K562 (cell line): ENCODE data around the gene F12. TPM values are rescaled to one million over a fixed set of nuclear protein-coding genes. Genes with fewer than 3 reads are reported as not detected.

ENCODE experiments used
- ARID3A ChIP-seq: IDR thresholded peaks from 2 replicates; pipeline ENCODE4 v1.6.1; 2012; ENCODE audit warnings: low read depth, low read length, improper control_type of control experiment, borderline replicate concordance
- NKRF ChIP-seq: fragments of 450-650 bp; IDR thresholded peaks from 2 replicates; pipeline ENCODE4 v1.6.1; 2016; ENCODE audit warnings: borderline replicate concordance
- RAD51 ChIP-seq: fragments of 450-650 bp; IDR thresholded peaks from 2 replicates; pipeline ENCODE4 v1.7.1; 2016; ENCODE audit warnings: low read depth, mild to moderate bottlenecking, borderline replicate concordance
- SLC30A9 ChIP-seq: fragments of 250-450 bp; sonication (Bioruptor Pico); IDR thresholded peaks from 2 replicates; pipeline ENCODE4 v1.8.0; 2022; ENCODE audit warnings: mild to moderate bottlenecking, moderate library complexity
- TARDBP ChIP-seq: fragments of 450-650 bp; IDR thresholded peaks from 2 replicates; pipeline ENCODE4 v1.6.1; 2016
- polyA plus RNA-seq, 8 experiments: library from polyadenylated mRNA; depleted of rRNA in 4 of 8; stranded (reverse) in 5 of 8; unstranded in 3 of 8; fragments of >200 nt; fragmentation: Nextera tagmentation in 2 of 8; fragmentation: Illumina TruSeq in 1 of 8; extraction: Ambion mirVana in 2 of 8; extraction: Trizol in 1 of 8; gene quantifications; 2 replicates each; pipeline versions ENCODE4 v1.2.1 to v1.2.3, GENCODE V29; 2011 to 2014; ENCODE audit warnings: inconsistent platforms in 1 of 8, missing spikeins in 1 of 8
- total RNA-seq, 7 experiments: library from RNA; depleted of rRNA in 6 of 7; stranded (reverse); fragments of >200 nt in 6 of 7; fragmentation: Illumina TruSeq in 2 of 7; extraction: Trizol in 2 of 7; gene quantifications; 2 replicates each; pipeline versions ENCODE4 v1.2.1 to v1.2.3, GENCODE V29; 2011 to 2021; ENCODE audit warnings: low replicate concordance in 1 of 7
- TF ChIP-seq, protein P1 (sequence below): sonication (generic); formaldehyde crosslinking; IDR thresholded peaks from 2 replicates; pipeline ENCODE4 v1.8.0; 2022; ENCODE audit warnings: mild to moderate bottlenecking, missing genetic modification reagents
- TF ChIP-seq, protein P2 (sequence below): fragments of 450-650 bp; IDR thresholded peaks from 2 replicates; pipeline ENCODE4 v1.7.0; 2016; ENCODE audit warnings: borderline replicate concordance
- TF ChIP-seq, protein P3 (sequence below): fragments of 150-350 bp; IDR thresholded peaks from 2 replicates; pipeline ENCODE4 v1.6.1; 2014; ENCODE audit warnings: low read depth, mild to moderate bottlenecking, low read length, borderline replicate concordance

Gene F12
- total and polyA plus RNA-seq, 9 of the 15 experiments (the other 6 are each of a cell fraction or from before 2014, with no cell fraction given), result 0.59 to 18.3 (median 3.6) TPM

GRCh38 chr5:177377851-177378776 lies 31.2 kb downstream of the F12 start (continued):
- TF ChIP-seq, protein P1, sequence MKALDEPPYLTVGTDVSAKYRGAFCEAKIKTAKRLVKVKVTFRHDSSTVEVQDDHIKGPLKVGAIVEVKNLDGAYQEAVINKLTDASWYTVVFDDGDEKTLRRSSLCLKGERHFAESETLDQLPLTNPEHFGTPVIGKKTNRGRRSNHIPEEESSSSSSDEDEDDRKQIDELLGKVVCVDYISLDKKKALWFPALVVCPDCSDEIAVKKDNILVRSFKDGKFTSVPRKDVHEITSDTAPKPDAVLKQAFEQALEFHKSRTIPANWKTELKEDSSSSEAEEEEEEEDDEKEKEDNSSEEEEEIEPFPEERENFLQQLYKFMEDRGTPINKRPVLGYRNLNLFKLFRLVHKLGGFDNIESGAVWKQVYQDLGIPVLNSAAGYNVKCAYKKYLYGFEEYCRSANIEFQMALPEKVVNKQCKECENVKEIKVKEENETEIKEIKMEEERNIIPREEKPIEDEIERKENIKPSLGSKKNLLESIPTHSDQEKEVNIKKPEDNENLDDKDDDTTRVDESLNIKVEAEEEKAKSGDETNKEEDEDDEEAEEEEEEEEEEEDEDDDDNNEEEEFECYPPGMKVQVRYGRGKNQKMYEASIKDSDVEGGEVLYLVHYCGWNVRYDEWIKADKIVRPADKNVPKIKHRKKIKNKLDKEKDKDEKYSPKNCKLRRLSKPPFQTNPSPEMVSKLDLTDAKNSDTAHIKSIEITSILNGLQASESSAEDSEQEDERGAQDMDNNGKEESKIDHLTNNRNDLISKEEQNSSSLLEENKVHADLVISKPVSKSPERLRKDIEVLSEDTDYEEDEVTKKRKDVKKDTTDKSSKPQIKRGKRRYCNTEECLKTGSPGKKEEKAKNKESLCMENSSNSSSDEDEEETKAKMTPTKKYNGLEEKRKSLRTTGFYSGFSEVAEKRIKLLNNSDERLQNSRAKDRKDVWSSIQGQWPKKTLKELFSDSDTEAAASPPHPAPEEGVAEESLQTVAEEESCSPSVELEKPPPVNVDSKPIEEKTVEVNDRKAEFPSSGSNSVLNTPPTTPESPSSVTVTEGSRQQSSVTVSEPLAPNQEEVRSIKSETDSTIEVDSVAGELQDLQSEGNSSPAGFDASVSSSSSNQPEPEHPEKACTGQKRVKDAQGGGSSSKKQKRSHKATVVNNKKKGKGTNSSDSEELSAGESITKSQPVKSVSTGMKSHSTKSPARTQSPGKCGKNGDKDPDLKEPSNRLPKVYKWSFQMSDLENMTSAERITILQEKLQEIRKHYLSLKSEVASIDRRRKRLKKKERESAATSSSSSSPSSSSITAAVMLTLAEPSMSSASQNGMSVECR (CRISPR knock-in tag), result no peak
- TF ChIP-seq ARID3A, result no peak
- TF ChIP-seq, protein P2, sequence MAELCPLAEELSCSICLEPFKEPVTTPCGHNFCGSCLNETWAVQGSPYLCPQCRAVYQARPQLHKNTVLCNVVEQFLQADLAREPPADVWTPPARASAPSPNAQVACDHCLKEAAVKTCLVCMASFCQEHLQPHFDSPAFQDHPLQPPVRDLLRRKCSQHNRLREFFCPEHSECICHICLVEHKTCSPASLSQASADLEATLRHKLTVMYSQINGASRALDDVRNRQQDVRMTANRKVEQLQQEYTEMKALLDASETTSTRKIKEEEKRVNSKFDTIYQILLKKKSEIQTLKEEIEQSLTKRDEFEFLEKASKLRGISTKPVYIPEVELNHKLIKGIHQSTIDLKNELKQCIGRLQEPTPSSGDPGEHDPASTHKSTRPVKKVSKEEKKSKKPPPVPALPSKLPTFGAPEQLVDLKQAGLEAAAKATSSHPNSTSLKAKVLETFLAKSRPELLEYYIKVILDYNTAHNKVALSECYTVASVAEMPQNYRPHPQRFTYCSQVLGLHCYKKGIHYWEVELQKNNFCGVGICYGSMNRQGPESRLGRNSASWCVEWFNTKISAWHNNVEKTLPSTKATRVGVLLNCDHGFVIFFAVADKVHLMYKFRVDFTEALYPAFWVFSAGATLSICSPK, result no peak
- TF ChIP-seq, protein P3, sequence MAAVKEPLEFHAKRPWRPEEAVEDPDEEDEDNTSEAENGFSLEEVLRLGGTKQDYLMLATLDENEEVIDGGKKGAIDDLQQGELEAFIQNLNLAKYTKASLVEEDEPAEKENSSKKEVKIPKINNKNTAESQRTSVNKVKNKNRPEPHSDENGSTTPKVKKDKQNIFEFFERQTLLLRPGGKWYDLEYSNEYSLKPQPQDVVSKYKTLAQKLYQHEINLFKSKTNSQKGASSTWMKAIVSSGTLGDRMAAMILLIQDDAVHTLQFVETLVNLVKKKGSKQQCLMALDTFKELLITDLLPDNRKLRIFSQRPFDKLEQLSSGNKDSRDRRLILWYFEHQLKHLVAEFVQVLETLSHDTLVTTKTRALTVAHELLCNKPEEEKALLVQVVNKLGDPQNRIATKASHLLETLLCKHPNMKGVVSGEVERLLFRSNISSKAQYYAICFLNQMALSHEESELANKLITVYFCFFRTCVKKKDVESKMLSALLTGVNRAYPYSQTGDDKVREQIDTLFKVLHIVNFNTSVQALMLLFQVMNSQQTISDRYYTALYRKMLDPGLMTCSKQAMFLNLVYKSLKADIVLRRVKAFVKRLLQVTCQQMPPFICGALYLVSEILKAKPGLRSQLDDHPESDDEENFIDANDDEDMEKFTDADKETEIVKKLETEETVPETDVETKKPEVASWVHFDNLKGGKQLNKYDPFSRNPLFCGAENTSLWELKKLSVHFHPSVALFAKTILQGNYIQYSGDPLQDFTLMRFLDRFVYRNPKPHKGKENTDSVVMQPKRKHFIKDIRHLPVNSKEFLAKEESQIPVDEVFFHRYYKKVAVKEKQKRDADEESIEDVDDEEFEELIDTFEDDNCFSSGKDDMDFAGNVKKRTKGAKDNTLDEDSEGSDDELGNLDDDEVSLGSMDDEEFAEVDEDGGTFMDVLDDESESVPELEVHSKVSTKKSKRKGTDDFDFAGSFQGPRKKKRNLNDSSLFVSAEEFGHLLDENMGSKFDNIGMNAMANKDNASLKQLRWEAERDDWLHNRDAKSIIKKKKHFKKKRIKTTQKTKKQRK, result no peak
- no peak for TF ChIP-seq SLC30A9 (CRISPR knock-in tag)
- no peak for TF ChIP-seq NKRF
- TF ChIP-seq TARDBP, result no peak
- no peak for TF ChIP-seq RAD51
